GM04503 (cell line): Measurements from ENCODE around the gene SHKBP1.

ENCODE experiments used
- DNase-seq: peaks from one replicate; pipeline ENCODE4 v3.0.0-alpha.2; 2012; ENCODE audit warnings: low read depth

Gene SHKBP1

DNA sequence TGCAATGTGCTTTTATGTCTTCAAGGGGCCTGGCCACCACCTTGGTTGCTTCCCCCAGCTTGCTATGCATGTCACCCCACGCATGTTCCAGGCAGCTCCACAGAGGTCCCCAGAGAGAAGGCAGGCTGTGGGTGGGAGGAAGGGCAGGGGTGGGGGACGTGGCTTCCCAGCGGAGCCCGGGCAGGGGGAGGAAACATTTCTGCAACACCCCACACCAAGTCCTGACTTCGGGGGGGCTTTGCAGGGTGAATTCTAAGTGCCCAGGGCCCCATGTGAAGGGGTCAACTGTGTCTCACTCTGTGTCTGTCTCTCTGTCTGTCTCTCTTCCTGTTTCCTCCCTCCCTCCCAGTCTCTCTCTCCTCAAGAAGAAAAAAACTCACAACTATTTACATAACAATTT lies 64.1 kb downstream of the SHKBP1 start:
- no peak for DNase-seq
